ENCODE results near the gene NUP88. TPM values are rescaled to one million over a fixed set of nuclear protein-coding genes. Genes with fewer than 3 reads are reported as not detected.

NUP88 gene
- total and polyA plus RNA-seq, 8 donors = 29.8 to 185 (median 80.3) TPM

DNA sequence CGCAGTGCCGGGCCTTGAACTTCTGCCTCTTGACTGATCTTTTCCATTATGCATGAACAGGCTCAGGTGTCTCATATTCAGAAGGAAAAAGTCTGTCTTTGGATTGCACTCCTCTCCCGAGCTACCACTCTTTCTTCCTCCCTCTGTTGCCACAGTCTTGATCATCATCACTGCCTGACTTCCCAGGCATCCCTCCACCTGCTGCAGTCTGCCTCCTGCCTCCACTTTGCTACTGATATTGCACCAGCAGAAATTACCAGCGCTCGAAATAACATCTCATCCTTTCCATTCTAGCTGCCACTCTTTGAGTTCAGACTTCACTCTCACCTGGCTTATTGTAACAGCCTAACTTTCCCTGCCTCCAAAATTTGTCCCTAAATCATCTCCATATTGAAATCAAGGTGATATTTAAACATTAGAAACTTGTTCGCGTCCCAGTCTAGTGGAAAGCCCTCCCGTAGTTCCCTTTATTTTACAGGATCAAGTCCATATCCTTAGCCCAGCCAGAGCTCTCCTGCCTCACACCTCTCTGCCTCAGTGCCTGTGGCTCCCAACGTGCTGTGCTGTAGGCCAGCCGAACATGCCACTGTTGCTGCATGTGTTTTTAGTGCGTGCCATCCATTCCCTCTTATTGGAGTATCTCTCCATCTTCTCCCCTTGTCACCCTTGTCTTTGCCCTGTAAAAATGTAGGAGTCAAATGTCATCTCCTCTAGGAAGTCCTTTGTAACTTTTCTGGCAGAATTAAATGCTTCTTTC, 39.9 kb downstream of the NUP88 start:
- Histone ChIP-seq H3K4me3 (no peak overlapping the region), H3K27me3 (no peaks in the 10 kb centered on the region), H3K36me3 (peaks cover 83 to 100% (median 100%) of the 10 kb centered on the region in 4 donors), H3K4me1 (no peaks in the 10 kb centered on the region), H3K9me3 (no peaks in the 10 kb centered on the region), H3K27ac (no peak overlapping the region)
- WGBS, 5 donors = 89 to 94% (median 90%) methylated on average over 11 of the region's 11 CpGs
- no peak for DNase-seq
- intact Hi-C loops (cut with DNase I; ENCODE audit: low total_unique reads) = no loop called here
- TF ChIP-seq, protein P1, sequence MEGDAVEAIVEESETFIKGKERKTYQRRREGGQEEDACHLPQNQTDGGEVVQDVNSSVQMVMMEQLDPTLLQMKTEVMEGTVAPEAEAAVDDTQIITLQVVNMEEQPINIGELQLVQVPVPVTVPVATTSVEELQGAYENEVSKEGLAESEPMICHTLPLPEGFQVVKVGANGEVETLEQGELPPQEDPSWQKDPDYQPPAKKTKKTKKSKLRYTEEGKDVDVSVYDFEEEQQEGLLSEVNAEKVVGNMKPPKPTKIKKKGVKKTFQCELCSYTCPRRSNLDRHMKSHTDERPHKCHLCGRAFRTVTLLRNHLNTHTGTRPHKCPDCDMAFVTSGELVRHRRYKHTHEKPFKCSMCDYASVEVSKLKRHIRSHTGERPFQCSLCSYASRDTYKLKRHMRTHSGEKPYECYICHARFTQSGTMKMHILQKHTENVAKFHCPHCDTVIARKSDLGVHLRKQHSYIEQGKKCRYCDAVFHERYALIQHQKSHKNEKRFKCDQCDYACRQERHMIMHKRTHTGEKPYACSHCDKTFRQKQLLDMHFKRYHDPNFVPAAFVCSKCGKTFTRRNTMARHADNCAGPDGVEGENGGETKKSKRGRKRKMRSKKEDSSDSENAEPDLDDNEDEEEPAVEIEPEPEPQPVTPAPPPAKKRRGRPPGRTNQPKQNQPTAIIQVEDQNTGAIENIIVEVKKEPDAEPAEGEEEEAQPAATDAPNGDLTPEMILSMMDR (IDR thresholded peaks at IDR 0.05) = no peak

DNA sequence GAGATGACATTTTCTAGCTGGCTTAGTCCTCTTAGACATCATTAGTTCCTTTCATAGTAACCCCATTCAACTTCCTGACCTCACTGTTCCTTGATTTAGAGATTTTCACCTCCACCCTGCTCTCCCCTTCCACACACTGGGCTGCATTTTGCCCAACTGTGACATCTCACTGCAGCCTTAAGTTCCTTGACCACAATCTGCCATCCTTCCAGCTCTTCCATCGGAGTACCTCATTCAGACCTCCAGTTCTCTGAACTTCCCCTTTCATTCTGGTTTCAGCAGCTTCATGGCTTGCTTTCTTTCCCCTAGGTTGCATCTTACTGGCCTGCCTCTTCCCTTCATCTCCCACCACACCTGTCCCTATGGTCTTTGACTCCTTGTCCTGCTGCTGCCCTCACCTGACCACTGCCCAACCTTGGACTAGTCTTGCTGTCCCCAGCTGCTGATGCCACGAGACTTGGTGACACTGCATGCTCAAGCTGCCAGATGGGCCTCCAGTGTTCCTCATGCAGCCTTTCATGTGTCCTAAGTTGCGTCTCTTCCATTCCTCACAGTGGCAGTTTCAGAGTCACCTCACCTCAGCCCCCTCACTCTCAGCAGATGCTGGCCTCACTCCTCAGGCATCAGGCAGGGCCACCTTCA, 40.8 kb downstream of the NUP88 start:
- Histone ChIP-seq H3K27me3 (no peaks in the 10 kb centered on the region), H3K36me3 (peaks cover 81 to 100% (median 100%) of the 10 kb centered on the region in 4 donors), H3K4me1 (no peaks in the 10 kb centered on the region), H3K27ac (no peak overlapping the region), H3K4me3 (no peak overlapping the region), H3K9me3 (no peaks in the 10 kb centered on the region)
- intact Hi-C loops (cut with DNase I; ENCODE audit: low total_unique reads) = no loop called here
- DNase-seq = no peak
- 89 to 96% (median 93%) methylated on average over 3 of the region's 3 CpGs for WGBS, 5 donors
- TF ChIP-seq POLR2AphosphoS5 (IDR thresholded peaks at IDR 0.05) (no peak), POLR2A (IDR thresholded peaks at IDR 0.05) (no peak), EP300 (IDR thresholded peaks at IDR 0.05) (no peak)
- TF ChIP-seq, protein P1 (IDR thresholded peaks at IDR 0.05) = no peak

DNA sequence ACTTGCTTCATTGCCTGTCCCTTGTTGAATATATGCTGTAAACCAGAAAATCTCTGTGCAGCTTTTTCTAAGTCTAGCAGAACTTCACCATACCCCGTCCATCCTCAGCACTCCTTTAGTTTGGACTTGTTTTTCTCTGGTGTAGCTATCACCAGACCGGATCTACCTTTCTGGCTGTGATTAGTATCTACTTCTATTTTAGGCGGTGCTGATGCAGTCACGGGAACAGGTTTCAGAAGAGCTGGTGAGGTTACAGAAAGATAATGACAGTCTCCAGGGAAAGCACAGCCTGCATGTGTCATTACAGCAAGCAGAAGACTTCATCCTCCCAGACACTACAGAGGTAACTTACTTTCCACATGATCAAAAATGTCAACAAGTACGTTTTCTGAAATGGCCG, 46.4 kb downstream of the NUP88 start:
- H3K27ac ChIP-seq = no peak overlapping the region
- H3K36me3 ChIP-seq = peaks cover 54 to 100% (median 100%) of the 10 kb centered on the region in 4 donors
- intact Hi-C loops (cut with DNase I; ENCODE audit: low total_unique reads) = no loop called here
- peak in 1 of 2 donors; percentile 15 for DNase-seq
- H3K4me1 ChIP-seq = no peaks in the 10 kb centered on the region
- no peaks in the 10 kb centered on the region for H3K9me3 ChIP-seq
- H3K27me3 ChIP-seq = no peaks in the 10 kb centered on the region
- 64 to 72% (median 67%) methylated on average over 6 of the region's 6 CpGs for WGBS, 5 donors
- TF ChIP-seq, protein P1 (IDR thresholded peaks at IDR 0.05) = no peak
- TF ChIP-seq POLR2AphosphoS5 (IDR thresholded peaks at IDR 0.05) = no peak
- no peak for TF ChIP-seq POLR2A (IDR thresholded peaks at IDR 0.05)
- TF ChIP-seq EP300 (IDR thresholded peaks at IDR 0.05) = no peak
- H3K4me3 ChIP-seq = no peak overlapping the region

DNA sequence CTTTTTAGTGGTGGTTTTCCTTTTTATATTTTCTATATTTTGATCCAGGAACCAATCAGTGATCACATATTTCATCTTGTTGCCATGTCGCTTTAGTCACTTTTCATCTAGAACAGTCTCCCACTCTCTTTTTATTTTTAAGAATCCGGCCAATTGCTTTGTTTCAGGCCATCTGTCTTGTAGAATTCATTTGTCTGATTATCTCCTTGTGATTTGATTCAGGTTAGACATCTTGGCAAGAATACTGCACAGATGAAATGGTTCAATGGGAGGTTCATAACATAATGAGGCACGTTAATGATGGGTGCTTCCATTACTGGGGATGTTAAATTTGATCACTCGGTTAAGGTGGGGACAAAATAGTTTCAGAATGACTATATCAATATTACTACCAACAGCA, 49.1 kb downstream of the NUP88 start:
- Histone ChIP-seq H3K4me1 (no peaks in the 10 kb centered on the region), H3K9me3 (no peaks in the 10 kb centered on the region), H3K27ac (no peak overlapping the region), H3K4me3 (no peak overlapping the region), H3K27me3 (no peaks in the 10 kb centered on the region), H3K36me3 (peaks cover 36 to 100% (median 99%) of the 10 kb centered on the region in 4 donors)
- 71 to 83% (median 78%) methylated on average over 4 of the region's 4 CpGs for WGBS, 5 donors
- intact Hi-C loops (cut with DNase I; ENCODE audit: low total_unique reads) = no loop called here
- TF ChIP-seq, protein P1 (IDR thresholded peaks at IDR 0.05) = no peak
- TF ChIP-seq POLR2AphosphoS5 (IDR thresholded peaks at IDR 0.05) (no peak), EP300 (IDR thresholded peaks at IDR 0.05) (no peak), POLR2A (IDR thresholded peaks at IDR 0.05) (no peak)
- DNase-seq = no peak
